Spinal cord (tissue), 10 donors: ENCODE data around the gene SH3RF3. TPM values are rescaled to one million over a fixed set of nuclear protein-coding genes. Genes with fewer than 3 reads are reported as not detected.
A peak's percentile ranks its signal among the peaks of the same experiment; 100 is the strongest.

Experiments used
- DNase-seq, 6 donors: peaks; one replicate each; pipeline versions ENCODE4 v3.0.0 to v3.0.0-alpha.2; 2013 to 2015; ENCODE audit warnings: low spot score in 6 of 6, low read depth in 4 of 6
- H3K27ac ChIP-seq: one replicate; pipeline ENCODE4 v1.5.1; 2013; ENCODE audit warnings: low read depth, low read length, control low read depth
- H3K27me3 ChIP-seq: one replicate; pipeline ENCODE4 v1.6.1; 2013; ENCODE audit warnings: low read length; ENCODE audit not compliant: control insufficient read depth, insufficient read depth
- H3K36me3 ChIP-seq: one replicate; pipeline ENCODE4 v1.6.1; 2013; ENCODE audit warnings: low read length; ENCODE audit not compliant: control insufficient read depth, insufficient read depth
- H3K4me1 ChIP-seq: one replicate; pipeline ENCODE4 v1.6.1; 2013; ENCODE audit warnings: low read length; ENCODE audit not compliant: control insufficient read depth, insufficient read depth
- H3K4me3 ChIP-seq: one replicate; pipeline ENCODE4 v1.5.1; 2013; ENCODE audit warnings: low read depth, low read length, control low read depth
- H3K9me3 ChIP-seq: one replicate; pipeline ENCODE4 v1.6.1; 2013; ENCODE audit warnings: low read length; ENCODE audit not compliant: control insufficient read depth, insufficient read depth
- WGBS: methylation state at CpG from one replicate; pipeline ENCODE4 v1.1.5; 2013; ENCODE audit warnings: missing lambda C conversion rate; ENCODE audit not compliant: insufficient coverage; 5-methylcytosine and 5-hydroxymethylcytosine counted together
- polyA plus RNA-seq, 2 donors: library from polyadenylated mRNA; unstranded; fragments of 120-200 nt; gene quantifications; one replicate each; pipeline ENCODE4 v1.2.1, GENCODE V29; 2013; ENCODE audit not compliant: insufficient read length in 2 of 2
- total RNA-seq, 2 donors: library from RNA; depleted of rRNA in 1 of 2; stranded (reverse); fragments of 120-200 nt in 1 of 2; fragments of >200 nt in 1 of 2; gene quantifications; one replicate each; pipeline versions ENCODE4 v1.2.3 to v1.2.4, GENCODE V29; 2013 to 2014
- donor health status: healthy.

The SH3RF3 gene
- total and polyA plus RNA-seq, 4 donors: 4.8 to 11.8 (median 7.8) TPM

DNA sequence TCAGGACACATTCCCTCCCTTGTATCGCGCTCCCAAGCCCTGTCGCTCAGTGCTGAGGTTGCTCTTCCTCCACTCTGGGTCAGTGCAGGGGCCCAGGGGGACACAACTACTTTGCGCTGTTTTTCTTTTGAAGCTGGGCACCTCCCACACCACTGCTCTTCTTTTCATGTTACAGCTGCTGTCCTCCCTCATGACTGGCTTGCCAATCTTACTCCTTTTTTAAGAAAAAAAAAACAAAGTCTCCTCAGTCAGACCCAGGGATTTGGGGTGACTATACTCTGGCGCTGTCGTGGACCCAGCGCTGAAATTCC, 264.6 kb downstream of the SH3RF3 start:
- 69% methylated on average over 7 of the region's 7 CpGs for WGBS
- DNase-seq: no peak
- no peak overlapping the region for H3K27ac ChIP-seq
- peaks cover 12% of the 10 kb centered on the region for H3K36me3 ChIP-seq
- peaks cover 19% of the 10 kb centered on the region for H3K27me3 ChIP-seq
- no peak overlapping the region for H3K4me3 ChIP-seq
- peaks cover 55% of the 10 kb centered on the region for H3K4me1 ChIP-seq
- H3K9me3 ChIP-seq: no peaks in the 10 kb centered on the region

DNA sequence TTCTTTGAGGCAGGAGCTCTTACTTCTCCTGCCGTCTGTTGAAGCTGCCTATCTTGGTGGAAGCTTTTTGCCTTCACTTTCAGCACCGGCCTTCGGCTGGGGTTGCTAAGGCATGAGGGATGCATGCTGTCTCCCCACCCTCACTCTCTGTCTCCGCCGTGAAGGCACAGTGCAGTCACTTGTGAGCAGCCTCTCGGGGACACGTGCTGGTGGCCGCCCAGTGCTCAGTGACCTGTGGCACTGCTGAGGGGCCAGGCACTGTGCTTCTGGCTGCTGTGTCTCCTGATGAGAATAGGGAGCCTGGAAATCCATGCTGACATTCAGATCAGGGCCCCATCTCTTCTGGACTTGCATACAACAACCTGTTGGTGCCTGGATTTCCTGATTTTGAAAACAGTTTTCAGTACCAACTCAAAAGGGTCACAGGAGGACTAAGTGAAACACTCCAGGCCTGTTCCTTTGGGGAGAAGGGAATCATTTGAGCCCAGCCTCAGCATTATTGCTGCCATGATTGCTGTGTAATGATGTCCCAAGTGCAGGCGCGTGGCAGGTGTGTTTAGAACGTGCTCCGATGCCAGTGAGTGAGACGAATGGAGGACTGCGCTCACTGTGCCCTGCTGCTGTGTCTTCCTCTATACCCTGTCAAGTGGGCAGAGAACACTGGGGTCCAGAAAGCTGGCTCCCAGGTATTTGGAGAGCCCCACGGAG, 266.6 kb downstream of the SH3RF3 start:
- peaks cover 16% of the 10 kb centered on the region for H3K36me3 ChIP-seq

DNA sequence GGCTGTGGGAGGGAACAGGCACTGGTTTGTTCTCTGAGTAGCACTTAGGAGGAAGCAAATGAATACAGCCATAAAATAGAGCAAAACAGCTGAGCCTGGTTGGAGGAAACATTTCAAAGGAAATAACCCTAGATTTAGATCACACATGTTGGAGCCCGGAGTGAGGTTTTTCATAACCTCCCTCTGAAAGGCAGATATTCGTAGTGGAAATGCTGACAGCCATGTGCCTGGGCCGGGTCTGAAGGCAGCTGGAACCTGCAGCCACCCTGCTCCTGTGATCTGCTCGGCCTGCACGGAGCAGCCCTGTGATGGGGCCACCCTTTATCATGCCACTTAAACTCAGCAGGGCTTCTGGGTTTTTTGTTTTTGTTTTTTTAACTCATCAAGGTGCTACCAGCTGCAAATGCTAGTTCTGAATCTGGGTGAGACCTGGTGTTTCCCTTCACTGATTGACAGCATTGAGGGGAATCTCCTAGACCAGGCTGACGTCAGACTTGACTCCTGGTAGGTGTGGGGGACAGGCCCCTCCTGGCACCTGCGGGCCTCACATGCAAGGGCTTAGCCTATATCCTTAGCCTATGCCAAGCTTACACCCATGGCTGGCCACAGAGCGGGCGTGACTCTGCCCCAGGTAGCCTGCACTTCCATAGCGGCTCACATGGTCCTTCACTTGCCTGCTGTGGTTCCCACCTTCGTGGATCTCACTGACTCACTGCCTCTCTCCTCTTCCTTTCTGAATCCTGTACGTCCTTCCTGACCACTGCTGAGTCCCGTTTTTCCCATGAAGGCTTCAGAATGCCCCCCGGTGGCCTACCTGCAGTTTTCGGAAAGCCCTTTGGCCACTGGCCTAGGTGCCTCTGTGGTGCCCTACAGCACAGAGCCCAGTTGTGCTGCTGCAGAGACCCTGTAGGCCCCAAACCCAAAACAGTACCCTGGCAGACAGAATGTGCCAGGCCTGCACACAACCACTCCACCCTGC, 267.5 kb downstream of the SH3RF3 start:
- peaks cover 13% of the 10 kb centered on the region for H3K36me3 ChIP-seq
- H3K9me3 ChIP-seq: no peaks in the 10 kb centered on the region
- H3K27me3 ChIP-seq: peaks cover 23% of the 10 kb centered on the region
- H3K27ac ChIP-seq: no peak overlapping the region
- 92% methylated on average over 12 of the region's 15 CpGs for WGBS
- peaks cover 53% of the 10 kb centered on the region for H3K4me1 ChIP-seq
- peak in 2 of 6 donors; percentile 15 to 62 for DNase-seq
- H3K4me3 ChIP-seq: no peak overlapping the region

More for the DNA sequence above, 266.6 kb downstream of the SH3RF3 start:
- Histone ChIP-seq H3K9me3 (no peaks in the 10 kb centered on the region), H3K27ac (no peak overlapping the region), H3K4me3 (no peak overlapping the region), H3K27me3 (peaks cover 23% of the 10 kb centered on the region), H3K4me1 (peaks cover 53% of the 10 kb centered on the region)
- DNase-seq: peak in 1 of 6 donors; percentile 54
- 78% methylated on average over 12 of the region's 15 CpGs for WGBS

DNA sequence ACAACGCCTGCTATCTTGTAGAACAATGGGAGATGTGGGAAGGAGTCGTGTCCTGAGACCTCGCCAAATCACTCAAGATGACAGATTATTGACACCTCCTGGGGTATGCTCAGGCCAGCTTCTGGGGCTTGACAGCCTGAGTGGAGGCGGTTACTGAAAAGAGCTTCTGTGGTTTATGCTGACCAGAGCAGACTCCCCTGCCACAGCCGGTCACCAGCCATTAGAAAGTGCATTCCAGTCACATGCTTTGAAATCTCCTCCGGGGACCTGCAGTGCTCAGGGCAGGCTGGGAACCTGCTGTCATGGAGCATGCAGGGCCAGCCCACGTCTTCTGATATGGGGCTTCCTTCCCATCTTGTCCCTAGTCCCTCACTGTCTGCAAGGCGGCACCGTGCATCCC, 268.9 kb downstream of the SH3RF3 start:
- WGBS: 78% methylated on average over 8 of the region's 9 CpGs
- Histone ChIP-seq H3K4me1 (peaks cover 64% of the 10 kb centered on the region), H3K4me3 (no peak overlapping the region), H3K27me3 (peaks cover 25% of the 10 kb centered on the region), H3K36me3 (peaks cover 20% of the 10 kb centered on the region), H3K9me3 (no peaks in the 10 kb centered on the region), H3K27ac (no peak overlapping the region)
- no peak for DNase-seq

DNA sequence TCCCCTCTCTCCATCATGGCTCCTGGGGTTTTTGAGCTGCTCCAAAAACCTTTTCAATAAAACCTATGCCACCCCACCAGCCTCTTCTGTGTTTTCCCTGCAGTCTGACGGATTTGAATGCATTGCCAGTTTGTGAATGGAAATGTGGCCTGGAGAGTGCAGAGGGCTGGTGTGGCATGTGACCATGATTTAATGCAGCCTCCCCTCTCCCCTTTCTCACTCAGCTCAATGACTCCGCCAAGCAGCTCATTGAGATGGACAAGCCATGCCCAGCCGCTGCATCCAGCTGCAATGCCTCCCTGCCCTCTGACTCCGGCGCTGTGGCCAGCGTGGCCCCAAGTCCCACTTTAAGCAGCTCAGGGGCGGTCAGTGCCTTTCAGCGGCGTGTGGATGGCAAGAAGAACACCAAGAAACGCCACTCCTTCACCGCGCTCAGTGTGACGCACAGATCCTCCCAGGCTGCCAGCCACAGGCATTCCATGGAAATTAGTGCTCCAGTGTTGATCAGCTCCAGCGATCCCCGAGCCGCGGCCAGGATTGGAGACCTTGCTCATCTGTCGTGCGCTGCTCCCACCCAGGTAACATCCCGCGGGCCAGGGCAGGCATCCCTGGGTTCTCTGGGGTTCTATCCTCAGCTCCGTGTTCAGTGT, 269.5 kb downstream of the SH3RF3 start:
- H3K27ac ChIP-seq: no peak overlapping the region
- H3K27me3 ChIP-seq: peaks cover 25% of the 10 kb centered on the region
- H3K36me3 ChIP-seq: peaks cover 20% of the 10 kb centered on the region
- H3K9me3 ChIP-seq: no peaks in the 10 kb centered on the region
- H3K4me3 ChIP-seq: no peak overlapping the region
- peaks cover 63% of the 10 kb centered on the region for H3K4me1 ChIP-seq
- peak in 2 of 6 donors; percentile 15 to 43 for DNase-seq
- 74% methylated on average over 21 of the region's 22 CpGs for WGBS

DNA sequence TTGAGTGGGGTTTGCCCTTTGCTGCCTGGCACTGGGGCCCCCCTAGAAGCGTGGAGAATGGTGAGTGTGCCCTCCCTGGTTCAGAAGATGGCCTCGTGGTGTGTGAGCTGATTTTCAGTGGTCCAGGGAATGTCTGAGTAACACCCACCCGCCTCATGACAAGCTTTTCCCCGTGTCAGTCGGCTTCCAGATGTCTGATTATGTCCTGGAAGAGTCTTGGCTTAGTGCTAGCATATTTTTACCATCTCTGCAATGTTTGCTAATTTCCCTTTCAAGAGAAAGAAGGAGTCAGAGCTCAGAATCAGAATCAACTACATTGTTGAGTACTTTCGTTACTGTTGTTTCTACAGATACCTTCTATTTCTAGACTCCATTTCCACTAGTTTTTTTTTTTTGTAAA, 270.1 kb downstream of the SH3RF3 start:
- Histone ChIP-seq H3K36me3 (peaks cover 20% of the 10 kb centered on the region), H3K9me3 (no peaks in the 10 kb centered on the region), H3K27ac (no peak overlapping the region), H3K4me3 (no peak overlapping the region), H3K4me1 (peaks cover 59% of the 10 kb centered on the region), H3K27me3 (peaks cover 26% of the 10 kb centered on the region)
- peak in 1 of 6 donors; percentile 65 for DNase-seq
- WGBS: 73% methylated on average over 2 of the region's 6 CpGs

DNA sequence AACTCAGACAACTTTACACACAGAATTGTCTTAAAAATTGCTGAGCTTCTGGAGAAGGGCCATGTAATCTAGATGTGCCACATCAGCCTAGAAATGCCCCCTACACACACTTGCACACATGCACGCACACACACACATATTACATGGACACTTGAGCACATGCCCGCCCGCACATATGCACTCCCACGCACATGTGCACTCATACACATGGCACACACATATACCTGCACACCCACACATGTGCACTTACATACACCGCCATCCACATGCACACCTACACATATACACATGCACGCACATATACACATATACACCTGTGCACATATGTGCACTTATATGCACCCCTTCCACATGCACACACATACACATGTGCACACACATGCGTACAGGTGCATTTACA, 271.1 kb downstream of the SH3RF3 start:
- Histone ChIP-seq H3K27ac (no peak overlapping the region), H3K4me3 (no peak overlapping the region), H3K4me1 (peaks cover 58% of the 10 kb centered on the region), H3K27me3 (peaks cover 23% of the 10 kb centered on the region), H3K9me3 (no peaks in the 10 kb centered on the region), H3K36me3 (peaks cover 21% of the 10 kb centered on the region)
- WGBS: 85% methylated on average over 7 of the region's 7 CpGs
- DNase-seq: no peak

DNA sequence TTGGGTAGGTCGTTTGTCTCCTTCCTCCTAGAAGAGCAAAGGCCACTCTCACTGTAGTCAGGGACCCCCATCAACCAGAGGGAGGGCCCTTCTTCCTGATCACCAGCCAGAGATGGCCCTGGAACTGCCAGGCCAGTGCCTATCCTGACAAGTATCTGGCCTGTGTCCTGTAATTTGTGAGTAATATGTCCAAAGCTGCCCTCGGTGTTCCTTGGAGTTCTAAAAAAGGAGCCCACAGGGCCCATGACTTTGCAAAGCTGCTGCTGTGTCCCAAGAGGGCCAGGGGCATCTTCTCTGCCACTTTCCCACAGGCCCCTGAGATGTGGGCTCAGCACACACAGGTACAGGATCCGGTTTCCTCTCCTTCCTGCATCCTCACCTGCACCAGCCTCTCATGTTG, 272.4 kb downstream of the SH3RF3 start:
- Histone ChIP-seq H3K27ac (no peak overlapping the region), H3K27me3 (peaks cover 23% of the 10 kb centered on the region), H3K4me3 (no peak overlapping the region), H3K4me1 (peaks cover 45% of the 10 kb centered on the region), H3K36me3 (peaks cover 20% of the 10 kb centered on the region), H3K9me3 (no peaks in the 10 kb centered on the region)
- no peak for DNase-seq
- whole genome bisulfite sequencing: 80% methylated on average over 1 of the region's 3 CpGs

DNA sequence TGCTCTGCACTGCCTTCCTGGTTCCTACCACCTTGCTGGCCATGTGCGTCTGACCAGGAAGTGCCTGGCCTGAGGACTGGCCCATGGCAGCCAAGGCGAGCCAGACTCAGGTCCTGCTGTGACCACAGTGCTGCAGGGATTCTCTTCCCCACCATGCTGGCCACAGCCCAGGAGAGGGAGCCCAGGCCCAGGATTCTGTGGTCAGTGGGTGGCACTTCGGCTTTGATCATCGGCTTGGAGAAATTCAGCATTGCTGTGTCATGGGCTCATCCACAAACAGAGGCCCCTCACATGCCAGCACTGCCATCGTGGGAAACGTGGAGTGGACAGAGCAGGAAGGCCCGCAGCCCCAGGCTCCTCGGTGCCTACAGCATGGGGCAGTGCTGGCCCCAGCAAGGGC, 273.2 kb downstream of the SH3RF3 start:
- H3K4me1 ChIP-seq: peaks cover 42% of the 10 kb centered on the region
- H3K4me3 ChIP-seq: no peak overlapping the region
- peaks cover 20% of the 10 kb centered on the region for H3K27me3 ChIP-seq
- DNase-seq: no peak
- no peak overlapping the region for H3K27ac ChIP-seq
- WGBS: 82% methylated on average over 8 of the region's 8 CpGs
- no peaks in the 10 kb centered on the region for H3K9me3 ChIP-seq
- peaks cover 20% of the 10 kb centered on the region for H3K36me3 ChIP-seq
